GM23338 (cell line): ENCODE results near the gene SUSD1.

ENCODE experiments used
- CTCF ChIP-seq, 2 experiments: fragments of 200-600 bp in 1 of 2; sonication (generic) in 1 of 2; conservative IDR thresholded peaks; 2 replicates each; pipeline versions ENCODE4 v1.5.1 to v1.6.1; 2016 to 2017; ENCODE audit warnings: antibody characterized with exemption in 2 of 2, low read depth in 2 of 2, mild to moderate bottlenecking in 2 of 2, moderate library complexity in 1 of 2
- POLR2AphosphoS5 ChIP-seq: IDR thresholded peaks from 2 replicates; pipeline ENCODE4 v1.6.1; 2016; ENCODE audit warnings: antibody characterized with exemption, low read depth
- REST ChIP-seq: IDR thresholded peaks from one replicate; pipeline ENCODE4 v1.6.1; 2018; ENCODE audit warnings: antibody characterized with exemption; ENCODE audit not compliant: unreplicated experiment
- ZNF114 ChIP-seq: fragments of 250-450 bp; sonication (Bioruptor Pico); IDR thresholded peaks from 2 replicates; pipeline ENCODE4 v1.5.0; 2020; ENCODE audit warnings: mild to moderate bottlenecking, moderate library complexity

- TF ChIP-seq CTCF (conservative IDR thresholded peaks at IDR 0.05; ENCODE audit: low read depth in 2 of 2): no peak
- no peak for TF ChIP-seq REST
- TF ChIP-seq POLR2AphosphoS5: no peak
- no peak for TF ChIP-seq ZNF114
These were observed 5.3 kb upstream of the SUSD1 start for GRCh38 chr9:112180387-112180881.
